ENCODE measurements around the gene ALOXE3. TPM values are rescaled to one million over a fixed set of nuclear protein-coding genes. Genes with fewer than 3 reads are reported as not detected.
A peak's percentile ranks its signal among the peaks of the same experiment; 100 is the strongest.

ALOXE3 gene
- total RNA-seq, 1 donor from 2014 or later = not detected

DNA sequence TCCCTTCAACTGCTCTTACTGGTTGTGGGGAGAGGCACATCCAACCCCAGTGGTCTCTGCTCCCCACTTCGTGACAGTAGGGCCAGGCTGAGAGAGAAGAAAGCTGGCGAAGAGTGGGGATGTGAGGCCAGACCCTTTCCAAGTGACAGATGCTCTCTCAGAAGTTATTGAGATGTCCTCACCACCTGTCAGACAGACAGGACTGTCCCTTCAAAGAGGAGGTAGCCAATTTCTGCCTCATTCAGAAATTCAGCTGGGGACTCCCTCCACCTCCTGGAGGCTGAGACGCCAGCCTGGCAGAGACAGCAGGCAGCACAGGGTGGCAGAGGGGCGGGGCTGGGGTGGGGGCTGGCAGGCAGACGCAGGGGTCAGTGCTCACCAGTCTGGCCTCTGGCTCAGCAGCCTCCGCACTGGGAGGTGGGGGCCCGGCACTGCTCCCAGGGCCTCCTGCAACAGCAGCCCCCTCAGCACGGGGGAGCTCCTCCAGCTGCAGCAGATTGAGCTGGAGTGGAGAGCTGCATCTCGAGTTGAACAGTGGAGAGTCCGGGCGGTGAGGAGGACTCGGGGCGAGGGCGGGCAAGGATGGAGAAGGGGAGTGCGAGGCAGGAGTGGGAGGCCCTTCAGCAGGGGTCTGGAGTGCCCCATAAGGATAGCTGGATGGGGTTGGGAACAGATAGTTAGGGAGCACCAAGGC, 24.7 kb upstream of the ALOXE3 start:
- DNase-seq (ENCODE audit: low read depth) = no peak

DNA sequence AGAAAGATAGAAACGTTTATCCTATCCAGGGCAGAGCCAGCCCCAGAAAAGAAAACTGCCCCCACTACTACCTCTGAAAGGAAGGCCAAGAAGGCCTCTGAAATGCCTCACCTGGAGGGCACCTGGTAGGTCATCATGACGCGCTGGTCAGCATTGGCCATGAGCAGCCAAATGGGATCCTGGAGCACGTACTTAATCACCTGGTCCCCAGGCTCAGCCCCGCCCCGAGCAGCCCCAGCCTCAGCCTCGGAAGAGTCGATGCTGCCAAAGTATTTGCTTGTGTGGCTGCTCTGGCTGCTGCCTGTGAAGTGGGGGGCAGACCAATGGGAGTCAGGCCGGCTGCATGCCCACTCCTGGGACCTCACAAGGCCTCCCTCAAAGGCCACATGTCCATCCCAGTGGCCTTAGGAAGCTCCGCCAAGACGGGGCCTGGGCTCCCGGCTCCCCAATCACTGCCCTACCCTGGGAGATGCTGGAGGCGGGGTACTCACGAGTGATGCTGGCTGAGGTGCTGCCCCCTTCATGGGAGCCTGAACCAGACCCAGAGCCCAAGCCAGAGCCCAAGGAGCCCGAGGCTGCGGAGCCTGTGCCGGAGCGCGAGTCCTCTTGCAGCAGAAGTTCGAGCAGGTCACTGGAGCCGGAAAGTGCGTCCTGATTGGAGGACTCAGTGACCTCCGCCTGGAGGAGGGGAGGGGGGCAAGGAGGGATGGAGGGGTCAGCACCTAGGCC, 24.0 kb upstream of the ALOXE3 start:
- no peak for DNase-seq (ENCODE audit: low read depth)

DNA sequence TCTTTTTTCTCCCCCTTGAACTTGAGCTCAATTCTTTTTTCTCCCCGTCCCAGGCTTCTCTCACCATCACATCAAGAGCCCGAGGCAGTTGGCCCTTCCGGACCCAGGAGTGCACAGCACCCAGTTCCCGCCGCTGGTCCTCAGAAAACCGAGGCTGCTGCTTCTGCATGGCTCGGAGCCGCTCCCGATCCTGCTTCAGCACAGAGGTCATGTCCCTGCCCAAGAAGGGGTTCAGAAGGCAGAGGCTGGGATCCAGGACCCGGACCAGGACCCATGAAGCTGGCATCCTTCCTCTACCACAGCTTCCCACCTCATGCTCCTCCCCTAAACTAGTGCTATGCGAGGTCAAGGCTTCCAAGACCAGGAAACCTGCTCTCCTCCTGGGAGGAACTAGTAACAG, 23.4 kb upstream of the ALOXE3 start:
- no peak for DNase-seq (ENCODE audit: low read depth)

DNA sequence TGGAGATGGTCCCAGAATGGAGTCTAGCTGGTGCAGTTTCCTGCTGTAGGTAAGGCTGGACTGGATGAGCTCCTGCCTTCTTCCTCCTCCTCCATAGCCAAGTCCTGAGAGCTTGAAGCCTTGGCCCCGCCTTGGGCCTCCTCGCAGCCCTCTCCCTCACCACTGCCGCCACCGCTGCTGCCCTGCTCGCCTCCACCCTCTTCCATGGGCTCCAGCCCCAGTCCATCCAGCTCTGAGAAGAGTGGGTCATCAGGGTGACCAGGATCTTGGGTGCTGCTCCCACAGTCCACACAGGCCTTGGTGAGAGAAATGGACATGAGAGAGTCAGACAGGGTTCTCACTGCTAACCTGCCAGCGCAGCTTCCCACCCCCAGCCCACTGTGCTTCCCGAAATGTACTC, 22.7 kb upstream of the ALOXE3 start:
- no peak for DNase-seq (ENCODE audit: low read depth)

DNA sequence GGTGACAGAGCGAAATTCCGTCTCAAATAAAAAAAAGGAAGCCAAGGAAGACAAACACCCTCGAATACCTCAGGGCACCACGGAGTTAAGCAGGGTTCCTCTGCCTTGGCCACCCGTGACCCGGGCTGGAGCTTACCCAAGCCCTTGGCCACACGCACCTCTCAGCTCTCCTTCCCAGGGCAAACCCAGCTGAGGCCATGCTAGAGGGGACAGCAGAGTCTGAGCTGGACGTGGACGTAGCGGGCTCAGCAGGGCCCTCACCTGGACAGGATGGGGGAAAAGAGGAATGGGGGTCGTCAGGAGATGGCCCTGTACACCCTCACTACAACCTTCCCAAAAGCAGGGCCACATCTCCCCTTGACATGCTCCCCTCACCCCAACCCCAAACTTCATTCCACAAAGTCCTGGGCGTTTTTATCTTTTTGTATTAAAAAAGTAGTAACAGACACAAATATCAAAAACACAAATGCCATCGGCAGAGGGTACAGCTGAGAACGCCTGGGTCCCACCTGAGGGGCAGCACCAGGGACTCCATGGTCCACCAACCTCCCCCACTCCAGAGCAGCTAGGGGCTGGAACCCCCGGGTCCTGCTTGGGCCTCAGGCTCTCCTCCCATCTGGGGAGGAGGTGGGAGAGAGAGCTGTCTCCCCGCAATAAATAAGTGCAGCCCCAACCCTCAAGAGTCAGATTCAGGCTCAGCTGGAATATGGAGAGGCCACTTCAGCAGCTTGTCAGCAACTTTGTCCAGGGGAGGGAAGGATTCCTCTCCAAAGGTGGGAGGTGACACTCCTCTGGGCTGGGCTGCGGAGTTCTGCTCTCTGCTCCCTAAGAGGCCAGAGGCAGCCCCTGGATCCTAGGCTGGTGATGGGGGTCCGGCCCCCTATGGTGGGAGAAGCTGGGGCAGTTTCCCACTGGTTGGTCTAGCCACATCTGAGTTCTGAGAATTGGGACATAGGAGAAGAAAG, 22.0 kb upstream of the ALOXE3 start:
- no peak for DNase-seq (ENCODE audit: low read depth)

DNA sequence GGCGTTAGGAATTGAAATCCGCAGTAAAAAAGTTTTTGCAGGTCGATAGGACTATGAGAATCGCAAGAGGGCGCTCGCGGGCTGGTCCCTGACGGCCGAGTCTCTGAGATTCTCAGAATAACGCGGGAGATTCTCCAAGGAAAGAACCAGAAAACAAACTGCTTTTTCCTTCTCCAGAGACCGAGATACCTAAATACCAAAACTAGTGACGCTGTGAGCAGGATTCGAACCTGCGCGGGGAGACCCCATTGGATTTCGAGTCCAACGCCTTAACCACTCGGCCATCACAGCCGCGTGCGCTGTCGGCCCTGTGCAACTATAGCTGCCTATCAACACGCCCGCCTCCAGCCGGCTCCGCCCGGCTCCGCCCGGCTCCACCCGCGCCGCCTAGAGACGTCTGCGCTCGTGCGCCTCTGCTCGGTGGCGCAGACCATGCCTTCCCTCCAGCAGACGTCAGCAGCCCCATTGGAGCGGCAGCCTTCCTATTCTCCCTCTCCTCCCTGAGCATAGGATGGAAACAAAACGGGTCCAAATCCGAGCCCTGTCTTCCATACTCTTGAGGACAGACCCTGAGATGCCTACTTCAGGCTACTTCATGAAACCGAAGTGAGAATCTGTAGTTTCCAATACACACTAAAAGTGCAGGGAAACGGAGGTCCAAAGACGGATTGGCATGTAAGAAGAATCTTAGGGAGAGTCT, 20.5 kb upstream of the ALOXE3 start:
- peak; percentile 98 for DNase-seq (ENCODE audit: low read depth)

DNA sequence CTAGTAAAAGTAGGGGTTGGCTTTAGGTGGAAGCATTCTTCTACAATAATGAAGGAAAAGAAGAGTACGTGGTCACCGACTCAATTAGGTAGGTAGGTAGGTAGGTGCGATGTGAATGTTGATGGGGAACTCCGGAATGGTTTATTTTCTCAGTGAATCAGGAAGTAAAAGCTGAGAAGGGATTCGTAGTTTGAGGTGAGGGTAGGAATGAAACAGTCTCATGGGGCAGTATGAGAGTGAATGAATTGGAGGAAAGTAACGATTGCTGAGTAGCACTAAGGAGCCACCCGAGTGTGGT, 20.0 kb upstream of the ALOXE3 start:
- DNase-seq (ENCODE audit: low read depth) = no peak

DNA sequence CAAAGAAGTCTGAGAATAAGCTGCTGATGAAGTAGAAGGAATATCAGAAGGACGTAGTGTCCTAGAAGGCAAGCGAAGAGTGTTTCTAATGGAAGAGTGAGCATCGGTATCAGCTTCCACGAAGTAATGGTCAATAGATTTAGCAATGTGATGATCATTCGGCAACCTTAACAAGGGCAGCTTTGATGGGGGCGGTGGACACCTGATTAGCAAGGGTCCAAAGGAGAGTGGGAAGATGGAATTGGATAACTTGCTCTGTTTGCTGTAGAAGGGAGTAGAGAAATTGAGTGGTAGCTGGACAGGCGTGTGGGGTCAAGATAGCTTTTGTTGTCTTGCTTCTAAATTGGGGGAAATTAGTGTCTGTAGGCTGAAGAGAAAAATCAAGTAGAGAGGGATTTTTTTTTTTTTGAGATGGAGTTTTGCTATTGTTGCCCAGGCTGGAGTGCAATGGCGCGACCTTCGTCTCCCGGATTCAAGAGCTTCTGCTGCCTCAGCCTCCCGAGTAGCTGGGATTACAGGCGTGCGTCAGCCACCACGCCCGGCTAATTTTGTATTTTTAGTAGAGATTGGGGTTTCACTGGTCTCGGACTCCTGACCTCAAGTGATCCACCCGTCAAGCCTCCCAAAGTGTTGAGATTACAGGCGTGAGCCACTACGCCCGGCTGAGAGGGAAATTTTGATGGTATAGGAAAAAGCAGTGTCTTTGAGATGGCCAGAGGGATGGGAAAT, 19.5 kb upstream of the ALOXE3 start:
- no peak for DNase-seq (ENCODE audit: low read depth)

DNA sequence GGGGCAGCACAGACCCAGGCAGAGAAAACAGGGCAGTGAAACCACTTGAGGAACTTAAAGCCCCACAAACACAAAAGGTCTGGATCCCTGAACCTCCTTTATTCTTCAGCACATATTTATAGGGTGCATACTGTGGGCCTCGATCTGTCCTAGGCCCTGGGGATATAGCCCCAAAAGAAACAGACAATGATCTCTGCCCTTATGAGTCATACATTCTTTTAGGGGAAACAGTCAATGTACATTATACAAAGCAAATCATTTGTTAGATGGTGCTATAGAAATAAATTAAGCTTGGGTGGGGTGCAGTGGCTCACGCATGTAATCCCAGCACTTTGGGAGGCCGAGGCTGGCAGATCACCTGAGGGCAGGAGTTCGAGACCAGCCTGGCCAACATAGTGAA, 15.6 kb upstream of the ALOXE3 start:
- DNase-seq (ENCODE audit: low read depth) = no peak

DNA sequence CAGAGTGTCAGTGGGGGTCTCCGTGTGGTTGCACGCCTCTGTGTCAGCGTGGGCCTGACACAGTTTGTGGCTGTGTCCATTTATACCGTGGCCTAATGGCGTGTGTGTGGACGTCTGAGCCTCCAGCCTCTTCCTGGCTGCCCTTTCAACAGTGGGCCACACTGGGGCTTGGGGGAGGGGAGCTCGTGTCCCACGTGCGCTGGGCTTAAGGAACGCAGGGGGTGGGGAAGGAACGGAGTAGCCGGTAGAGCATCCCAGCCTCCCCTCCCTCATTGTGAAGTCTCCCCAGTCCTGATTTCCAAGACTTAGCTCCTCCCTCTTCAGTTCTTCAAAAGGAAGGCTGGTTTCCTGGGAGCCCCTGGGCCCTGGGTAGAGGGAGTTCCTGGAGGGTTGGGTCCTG, 15.1 kb upstream of the ALOXE3 start:
- DNase-seq (ENCODE audit: low read depth) = no peak

DNA sequence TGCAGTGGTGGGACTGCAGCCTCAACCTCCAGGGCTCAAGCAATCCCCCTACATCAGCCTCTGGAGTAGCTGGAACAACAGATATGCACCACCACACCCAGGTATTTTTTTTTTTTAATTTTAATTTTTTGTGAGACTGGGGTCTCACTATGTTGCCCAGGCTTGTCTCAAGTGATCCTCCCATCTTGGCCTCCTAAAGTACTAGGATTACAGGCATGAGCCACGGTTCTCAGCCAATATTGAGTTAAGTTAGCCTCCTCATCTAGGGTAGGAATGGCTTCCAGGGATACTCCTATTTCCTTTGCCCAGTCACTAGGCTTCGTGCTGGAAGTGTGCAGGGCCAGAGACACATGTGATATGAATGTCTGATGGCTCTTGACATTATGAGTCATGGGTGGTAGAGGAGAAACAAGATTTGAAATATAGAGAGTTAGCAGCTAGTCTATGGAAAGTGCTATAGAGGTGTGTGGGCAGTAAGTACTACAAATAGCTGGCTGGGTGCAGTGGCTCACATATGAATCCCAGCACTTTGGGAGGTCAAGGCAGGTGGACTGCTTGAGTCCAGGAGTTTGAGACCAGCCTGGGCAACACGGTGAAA, 13.6 kb upstream of the ALOXE3 start:
- no peak for DNase-seq (ENCODE audit: low read depth)

DNA sequence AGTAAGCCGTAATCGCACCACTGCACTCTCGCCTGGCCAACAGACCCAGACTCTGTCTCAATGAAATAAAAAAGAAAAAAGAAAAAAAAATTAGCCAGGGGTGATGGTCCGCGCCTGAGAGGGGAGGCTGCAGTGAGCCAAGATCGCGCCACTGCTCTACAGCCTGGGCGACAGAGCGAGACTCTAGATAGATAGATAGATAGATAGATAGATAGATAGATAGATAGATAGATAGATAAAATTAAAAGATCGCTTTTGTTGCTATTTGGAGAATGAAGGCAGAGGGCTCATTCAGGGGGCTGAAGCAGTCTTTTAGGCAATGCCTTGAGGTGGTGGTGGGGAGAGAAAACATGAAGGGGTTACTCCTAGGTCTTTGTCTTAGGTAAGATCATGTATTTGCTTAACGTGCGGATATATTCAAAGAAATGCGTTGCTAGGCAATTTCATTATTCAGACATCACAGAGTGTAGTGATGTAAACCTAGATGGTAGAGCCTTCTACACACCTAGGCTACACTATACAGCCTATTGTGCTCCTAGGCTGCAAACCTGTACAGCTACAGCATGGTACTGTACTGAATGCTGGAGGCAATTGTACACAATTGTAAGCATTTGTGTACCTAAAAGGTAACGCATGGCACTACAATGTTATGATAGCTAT, 9.9 kb upstream of the ALOXE3 start:
- no peak for DNase-seq (ENCODE audit: low read depth)

DNA sequence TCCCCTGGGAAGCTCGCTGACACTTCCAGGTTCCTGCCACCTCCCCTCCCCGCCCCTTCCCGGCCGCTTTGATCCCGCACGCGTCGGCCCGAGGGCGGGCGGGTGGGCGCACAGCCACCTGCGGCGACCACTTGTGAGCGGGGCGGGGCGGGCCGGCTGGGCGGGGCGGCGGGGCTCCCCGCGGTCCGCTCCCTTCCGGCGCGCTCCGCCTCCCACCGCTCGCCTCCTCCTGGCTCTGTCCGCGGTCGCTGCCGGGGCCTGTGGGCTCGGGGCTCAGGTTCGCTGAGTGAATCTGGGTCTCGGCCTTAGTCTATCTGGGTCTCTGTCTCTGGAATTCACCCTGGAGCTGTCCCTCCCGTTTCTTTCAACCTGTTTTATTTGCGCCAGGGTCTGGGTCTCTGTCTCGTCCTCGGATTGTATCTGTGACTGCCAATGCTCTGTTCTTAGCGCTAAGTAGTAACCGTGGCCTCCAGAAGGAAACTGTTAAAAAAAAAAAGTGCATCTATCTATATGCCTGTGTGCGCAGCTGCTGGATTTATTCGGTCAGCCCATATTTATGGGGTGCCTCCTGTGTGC, 8.3 kb upstream of the ALOXE3 start:
- DNase-seq (ENCODE audit: low read depth) = peak; percentile 49

DNA sequence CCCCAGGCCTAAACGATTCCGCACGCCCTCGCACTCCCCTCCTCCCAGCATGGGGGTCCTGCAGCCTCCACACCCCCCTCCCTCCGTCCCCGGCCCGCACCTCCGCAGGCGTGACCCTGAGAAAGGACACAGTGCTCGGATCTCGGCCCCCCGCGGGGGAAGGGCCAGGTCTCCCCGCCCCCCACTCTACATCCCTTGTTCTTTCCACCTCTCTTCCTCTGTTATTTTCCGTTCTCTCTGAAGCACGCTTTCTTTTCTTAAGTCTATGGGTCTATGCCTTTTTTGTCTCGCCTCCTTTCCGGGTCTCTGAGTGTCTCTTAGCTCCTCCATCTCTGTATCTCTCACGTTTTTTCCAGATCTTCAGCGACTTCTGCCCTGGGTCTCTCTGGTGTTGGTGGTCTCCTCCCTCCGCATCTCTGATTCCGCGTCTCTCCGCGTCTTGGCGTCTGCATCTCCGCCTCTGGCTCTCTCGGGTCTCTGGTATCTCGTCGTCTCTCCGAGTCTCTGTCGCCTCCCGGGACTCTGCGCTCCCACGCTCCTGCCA, 7.7 kb upstream of the ALOXE3 start:
- DNase-seq (ENCODE audit: low read depth) = peak; percentile 20

DNA sequence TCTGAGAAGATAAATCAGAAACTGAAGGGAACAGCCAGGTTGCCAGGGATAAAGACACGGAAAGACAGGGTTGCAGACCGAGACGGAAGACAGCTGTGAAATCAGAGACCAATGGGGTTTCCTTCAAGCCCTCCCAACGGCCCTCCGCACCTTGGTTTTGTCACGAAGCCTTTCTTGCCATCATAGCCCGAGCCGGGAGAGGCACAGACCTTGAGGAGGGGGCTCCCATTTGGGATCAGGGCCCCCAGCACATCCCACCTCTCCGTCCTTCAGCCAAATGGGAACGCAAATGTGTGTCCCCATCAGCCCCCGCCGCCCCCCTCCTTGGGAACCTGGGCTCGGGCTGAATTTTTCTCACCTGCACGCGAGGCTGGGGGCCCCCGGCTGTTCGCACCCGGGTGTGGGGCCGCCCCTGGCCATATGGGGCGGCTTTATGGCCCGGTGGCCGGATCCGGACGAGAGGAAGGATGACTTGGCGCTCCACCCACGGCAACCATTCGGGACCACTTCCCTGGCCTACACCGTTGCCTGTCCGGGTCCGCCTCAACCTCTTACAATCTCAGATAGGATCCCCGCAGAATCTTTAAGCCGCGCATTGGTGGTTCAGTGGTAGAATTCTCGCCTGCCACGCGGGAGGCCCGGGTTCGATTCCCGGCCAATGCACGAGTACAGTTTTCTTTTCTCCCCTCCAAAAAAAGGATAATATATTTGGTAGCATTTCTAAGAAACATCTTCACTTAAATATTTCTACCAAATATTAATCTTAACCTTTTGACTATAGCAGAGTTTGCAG, 7.0 kb upstream of the ALOXE3 start:
- DNase-seq (ENCODE audit: low read depth) = peak; percentile 77

DNA sequence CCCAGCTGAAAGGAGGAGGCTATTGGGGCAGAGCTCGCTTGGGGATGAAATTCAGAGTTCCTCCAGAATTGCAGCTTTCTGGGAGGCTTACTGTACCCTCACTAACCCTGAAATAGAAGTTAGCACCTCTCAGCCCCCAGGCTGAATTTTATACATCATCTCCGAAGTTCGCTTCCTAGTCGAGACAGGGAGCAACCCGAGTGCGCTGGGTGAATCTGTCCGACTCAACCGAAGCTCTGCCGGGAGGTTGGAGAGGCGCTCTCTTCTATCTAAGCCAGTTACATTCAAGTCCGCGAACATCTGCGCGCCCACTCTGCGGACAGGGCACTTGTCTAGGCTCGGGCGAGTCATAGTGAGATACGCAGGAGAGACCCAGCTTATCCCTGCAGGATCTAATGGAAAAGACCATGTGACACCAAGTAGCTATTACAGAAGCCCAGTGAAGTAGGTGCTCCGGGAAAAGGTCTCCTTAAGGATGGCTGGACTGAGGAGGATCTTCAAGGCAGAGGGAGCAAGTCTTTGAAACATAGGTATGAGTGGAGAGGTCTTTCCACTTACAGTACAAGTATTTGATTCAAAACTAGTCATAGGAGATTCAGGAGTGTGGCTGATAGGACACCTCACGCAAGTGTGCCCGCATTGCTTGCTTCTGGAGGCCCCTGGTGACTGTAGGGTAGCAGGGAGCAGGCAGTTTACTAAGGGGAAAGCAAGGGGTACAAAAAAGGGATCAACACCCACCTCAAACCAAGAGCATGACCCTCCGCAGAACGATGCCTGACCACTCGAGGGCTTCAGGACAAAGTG, 6.2 kb upstream of the ALOXE3 start:
- peak; percentile 21 for DNase-seq (ENCODE audit: low read depth)

DNA sequence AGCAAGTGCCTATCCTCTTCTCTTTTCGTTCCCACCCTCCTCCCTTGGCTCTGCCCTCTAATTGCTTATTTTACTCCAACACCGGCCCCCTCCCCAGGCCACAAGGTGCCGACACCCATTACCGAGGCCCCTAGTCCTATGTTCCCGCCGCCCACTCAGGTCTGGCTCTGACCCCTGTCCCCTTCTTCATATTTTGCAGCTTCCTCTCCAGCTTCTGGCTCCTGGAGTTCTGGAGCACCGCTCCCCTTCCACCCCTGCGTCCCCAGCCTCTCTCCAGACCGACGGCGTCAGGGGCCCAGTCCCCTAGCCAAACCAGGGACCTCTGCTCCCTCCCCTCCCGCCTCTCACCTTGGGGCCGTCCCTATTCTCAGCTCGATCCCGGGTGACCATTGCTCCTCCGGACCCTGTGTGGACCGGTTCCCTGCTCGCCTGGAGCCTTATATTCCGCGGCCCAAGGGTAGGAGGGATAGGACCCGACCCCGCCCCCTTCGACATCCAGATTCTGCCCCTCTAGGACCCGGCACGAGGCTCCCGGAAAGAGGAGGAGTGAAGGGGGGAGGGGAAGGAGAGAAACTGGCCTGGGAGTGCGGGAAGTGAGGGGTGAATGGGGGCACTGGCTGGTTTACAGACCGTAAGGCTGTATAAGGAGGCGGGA, 5.5 kb upstream of the ALOXE3 start, which contains the start of gene HES7:
Gene HES7 (minus strand): TSS at position 412 of the 655 bp plus-strand sequence. CDS start 22 bp downstream, at position 390.
- peak; percentile 42 for DNase-seq (ENCODE audit: low read depth)

Data from myocyte (in vitro differentiated cells).